Cardiac fibroblast (primary cell): ENCODE data around the gene STX10.

ENCODE experiments used
- DNase-seq, 2 donors: peaks; one replicate each; pipeline versions ENCODE4 v3.0.0 to v3.0.0-alpha.2; 2010; ENCODE audit warnings: low read depth in 2 of 2
- H3K4me3 ChIP-seq, 2 donors: replicated peaks in 1 of 2; 1 replicate in 1 of 2; 2 replicates in 1 of 2; pipeline ENCODE4 v1.5.1; 2011; ENCODE audit warnings: low read depth in 2 of 2, low read length in 2 of 2, mild to moderate bottlenecking in 2 of 2, moderate library complexity in 1 of 2
- TF ChIP-seq, protein P1 (sequence below): IDR thresholded peaks from one replicate; pipeline ENCODE4 v1.5.1; 2011; ENCODE audit warnings: low read depth, mild to moderate bottlenecking, low read length, inconsistent platforms

Gene STX10

DNA sequence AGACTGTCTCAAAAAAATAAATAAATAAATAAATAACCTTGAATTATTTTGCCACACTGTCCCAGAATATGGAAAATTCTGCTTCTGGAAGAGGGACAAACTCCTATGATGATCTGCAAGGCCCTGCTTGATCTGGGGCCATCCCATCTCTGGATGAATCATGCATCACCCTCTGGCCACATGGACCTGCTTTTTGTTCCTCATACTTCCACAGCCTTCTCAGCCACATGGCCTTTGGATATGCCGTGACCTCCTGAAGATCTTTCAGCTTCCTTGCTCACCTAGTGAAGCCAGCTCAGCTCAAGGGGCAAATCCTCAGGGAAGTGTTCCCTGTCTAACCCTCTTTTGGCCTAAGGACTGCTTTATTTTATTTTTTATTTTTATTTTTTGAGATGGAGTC lies 10.4 kb upstream of the STX10 start:
- DNase-seq: peak; percentile 39 to 52
- no peak overlapping the region for H3K4me3 ChIP-seq
- TF ChIP-seq, protein P1, sequence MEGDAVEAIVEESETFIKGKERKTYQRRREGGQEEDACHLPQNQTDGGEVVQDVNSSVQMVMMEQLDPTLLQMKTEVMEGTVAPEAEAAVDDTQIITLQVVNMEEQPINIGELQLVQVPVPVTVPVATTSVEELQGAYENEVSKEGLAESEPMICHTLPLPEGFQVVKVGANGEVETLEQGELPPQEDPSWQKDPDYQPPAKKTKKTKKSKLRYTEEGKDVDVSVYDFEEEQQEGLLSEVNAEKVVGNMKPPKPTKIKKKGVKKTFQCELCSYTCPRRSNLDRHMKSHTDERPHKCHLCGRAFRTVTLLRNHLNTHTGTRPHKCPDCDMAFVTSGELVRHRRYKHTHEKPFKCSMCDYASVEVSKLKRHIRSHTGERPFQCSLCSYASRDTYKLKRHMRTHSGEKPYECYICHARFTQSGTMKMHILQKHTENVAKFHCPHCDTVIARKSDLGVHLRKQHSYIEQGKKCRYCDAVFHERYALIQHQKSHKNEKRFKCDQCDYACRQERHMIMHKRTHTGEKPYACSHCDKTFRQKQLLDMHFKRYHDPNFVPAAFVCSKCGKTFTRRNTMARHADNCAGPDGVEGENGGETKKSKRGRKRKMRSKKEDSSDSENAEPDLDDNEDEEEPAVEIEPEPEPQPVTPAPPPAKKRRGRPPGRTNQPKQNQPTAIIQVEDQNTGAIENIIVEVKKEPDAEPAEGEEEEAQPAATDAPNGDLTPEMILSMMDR: no peak

DNA sequence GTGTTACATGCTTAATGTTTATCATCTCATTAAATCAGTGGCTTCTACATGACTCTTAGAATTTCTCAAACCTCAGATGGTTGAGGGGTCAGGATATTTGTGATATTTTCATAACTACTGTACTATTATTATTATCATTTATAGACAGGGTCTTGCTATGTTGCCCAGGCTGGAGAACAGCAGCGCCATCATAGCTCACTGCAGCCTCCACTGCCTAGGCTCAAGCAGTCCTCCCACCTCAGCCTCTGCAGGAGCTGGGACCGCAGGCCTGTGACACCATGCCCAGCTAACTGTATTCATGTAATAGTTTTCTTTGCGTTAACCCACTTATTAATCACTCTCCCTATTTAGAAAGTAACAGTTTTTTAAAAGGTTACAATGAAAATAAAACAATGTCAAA lies 9.5 kb upstream of the STX10 start:
- H3K4me3 ChIP-seq: no peak overlapping the region
- no peak for DNase-seq
- TF ChIP-seq, protein P1: no peak

DNA sequence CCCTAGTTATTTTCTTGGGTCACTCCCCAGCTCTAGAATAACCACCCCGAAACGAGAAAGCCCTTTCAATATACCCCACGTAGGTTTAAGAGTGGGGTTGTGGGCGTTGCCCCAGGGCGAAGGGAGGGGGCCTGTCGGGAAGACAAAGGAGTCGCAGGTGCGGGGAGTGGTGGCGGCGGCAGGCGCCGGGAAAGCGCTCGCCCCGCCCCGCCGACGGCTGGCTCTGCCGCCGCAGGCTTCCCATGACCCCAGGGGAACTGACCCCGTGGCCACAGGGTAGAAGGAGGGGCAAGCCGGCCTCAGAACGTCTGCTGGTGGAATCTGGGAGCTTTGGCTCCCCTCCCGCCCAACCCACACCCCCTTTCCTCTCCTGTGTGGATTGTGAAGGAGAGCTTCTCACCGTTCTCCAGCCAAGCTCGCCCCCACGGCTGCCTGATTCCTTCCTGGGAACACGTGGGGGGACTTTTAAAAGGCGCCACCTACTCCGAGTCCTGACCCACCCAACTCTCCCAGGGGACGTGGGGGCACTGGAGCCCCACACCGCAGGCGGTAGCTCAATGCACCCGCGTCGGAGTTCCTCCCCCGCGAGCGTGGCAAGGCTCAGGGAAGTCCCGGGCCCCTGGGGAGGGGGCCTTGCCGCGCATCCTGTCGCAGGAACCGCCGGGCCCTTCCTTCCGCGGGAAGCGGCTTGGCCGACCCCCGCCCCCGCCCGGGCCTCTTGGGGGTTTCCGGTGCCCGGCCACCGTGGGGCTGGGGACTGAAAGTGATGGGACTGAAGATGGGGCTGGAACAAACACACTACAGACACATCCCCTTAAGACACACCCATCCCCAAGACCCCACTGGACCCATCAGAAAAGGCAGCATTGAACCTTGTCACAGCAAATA lies 5.5 kb upstream of the STX10 start:
- peak overlapping the region; percentile 89 to 97 for H3K4me3 ChIP-seq
- TF ChIP-seq, protein P1: no peak
- DNase-seq: peak; percentile 85 to 94

DNA sequence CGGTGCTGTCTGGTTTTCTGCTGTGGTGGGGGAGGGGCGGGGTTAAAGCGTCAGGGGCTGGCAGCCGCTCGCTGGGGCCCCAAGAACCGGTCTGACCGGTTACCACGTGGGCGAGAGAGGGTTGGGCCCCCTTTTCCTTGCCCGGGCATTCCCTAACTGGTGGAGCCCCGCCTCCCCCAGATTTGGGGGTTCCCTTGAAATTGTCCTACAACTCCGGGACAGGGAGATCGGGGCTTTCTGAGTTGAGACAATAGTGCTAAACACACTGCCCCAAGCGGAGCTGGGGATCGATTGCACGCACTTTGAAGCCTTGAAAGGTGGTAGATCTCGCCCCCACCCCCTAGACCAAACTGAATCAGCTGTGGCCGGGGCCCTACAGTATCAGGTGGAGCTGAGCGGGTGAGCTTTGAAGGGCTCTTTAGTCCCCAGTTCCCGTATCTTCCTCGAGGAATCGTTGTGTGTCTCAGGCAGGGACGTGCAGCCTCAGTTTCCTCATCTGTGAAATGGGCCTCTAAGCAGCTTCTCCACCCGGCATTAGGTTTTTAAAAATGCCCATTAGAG lies 4.8 kb upstream of the STX10 start:
- TF ChIP-seq, protein P1: peak; percentile 28
- peak overlapping the region; percentile 89 to 97 for H3K4me3 ChIP-seq
- peak in 1 of 2 donors; percentile 72 for DNase-seq

DNA sequence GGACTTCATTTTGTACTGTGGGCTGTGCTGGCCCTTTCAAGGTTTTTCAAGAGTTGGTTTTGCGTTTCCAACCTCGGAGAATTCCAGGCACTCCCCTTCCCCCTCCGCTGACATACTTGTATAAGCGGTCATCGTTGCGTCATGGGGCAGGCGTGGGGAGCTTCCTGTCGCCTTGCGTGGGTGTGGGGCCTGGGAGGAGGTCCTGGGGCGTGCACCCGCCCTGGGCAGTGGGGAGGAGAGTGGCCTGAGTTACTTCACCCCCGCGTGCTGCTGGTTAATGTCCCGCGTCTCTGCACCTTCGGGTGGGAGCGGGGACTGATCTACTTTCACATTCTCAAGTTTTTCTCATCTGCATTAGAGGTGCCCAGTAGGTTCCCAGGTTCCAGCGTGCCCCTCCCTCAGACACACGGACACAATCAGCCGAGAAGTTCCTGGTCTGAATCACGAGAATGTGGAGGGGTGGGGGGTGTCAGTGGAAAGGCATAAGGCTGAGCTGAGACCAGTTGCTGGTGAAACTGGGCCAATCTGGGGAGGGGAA lies 4.1 kb upstream of the STX10 start:
- TF ChIP-seq, protein P1: no peak
- peak overlapping the region; percentile 89 to 97 for H3K4me3 ChIP-seq
- DNase-seq: peak; percentile 96 to 97

DNA sequence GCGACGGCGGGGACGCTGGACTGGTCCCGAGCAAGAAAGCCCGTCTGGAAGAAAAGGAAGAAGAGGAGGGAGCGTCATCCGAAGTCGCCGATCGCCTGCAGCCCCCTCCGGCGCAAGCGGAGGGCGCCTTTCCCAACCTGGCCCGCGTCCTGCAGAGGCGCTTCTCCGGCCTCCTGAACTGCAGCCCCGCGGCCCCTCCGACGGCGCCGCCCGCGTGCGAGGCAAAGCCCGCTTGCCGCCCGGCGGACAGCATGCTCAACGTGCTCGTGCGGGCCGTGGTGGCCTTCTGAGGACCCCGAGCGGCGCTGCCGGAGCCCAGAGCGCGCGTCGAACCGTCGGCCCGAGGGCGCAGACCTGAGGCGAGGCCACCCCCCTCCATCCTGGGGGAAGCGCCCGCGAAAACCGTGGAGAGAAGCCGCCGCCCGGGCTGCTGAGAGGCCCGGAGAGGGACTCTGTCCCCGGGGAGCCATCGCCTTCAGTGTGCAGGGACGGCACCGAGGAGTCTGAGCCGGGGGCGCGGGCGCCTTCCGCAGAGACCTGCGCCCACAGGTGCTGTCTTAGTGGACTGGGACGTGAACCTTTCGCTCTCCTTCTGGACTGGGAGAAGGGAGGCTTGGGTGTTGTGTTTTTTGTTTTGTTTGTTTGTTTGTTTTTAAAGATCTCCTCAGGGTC lies 3.5 kb upstream of the STX10 start:
- DNase-seq: peak; percentile 41 to 62
- peak overlapping the region; percentile 89 to 97 for H3K4me3 ChIP-seq
- TF ChIP-seq, protein P1: peak; percentile 1
